Stomach (tissue), 9 donors: ENCODE data around the gene PPP1R13B. TPM values are rescaled to one million over a fixed set of nuclear protein-coding genes. Genes with fewer than 3 reads are reported as not detected.
"Not testable (repeated sequence)": the region's sequence is repeated elsewhere in the genome, so short reads cannot be mapped to it uniquely, and the experiment has no call there.

Experiments used
- DNase-seq, 2 donors: peaks; one replicate each; pipeline versions ENCODE4 v3.0.0 to v3.0.0-alpha.2; 2013 to 2019
- H3K27ac ChIP-seq, 5 donors: fragments of 200-600 bp in 4 of 5; sonication (generic) in 4 of 5; one replicate each; pipeline ENCODE4 v1.5.1; 2013 to 2019; ENCODE audit warnings: mild to moderate bottlenecking in 1 of 5, moderate library complexity in 1 of 5
- H3K27me3 ChIP-seq, 3 donors: fragments of 200-600 bp; sonication (generic); one replicate each; pipeline ENCODE4 v1.5.1; 2017 to 2019; ENCODE audit warnings: mixed run types in 1 of 3
- H3K36me3 ChIP-seq, 4 donors: fragments of 200-600 bp; sonication (generic); 1 replicate in 3 of 4; 2 replicates in 1 of 4; pipeline ENCODE4 v1.5.1; 2016 to 2019
- H3K4me1 ChIP-seq, 4 donors: fragments of 200-600 bp; sonication (generic); one replicate each; pipeline ENCODE4 v1.5.1; 2016 to 2019
- H3K4me3 ChIP-seq, 4 donors: fragments of 200-600 bp; sonication (generic) in 3 of 4; one replicate each; pipeline ENCODE4 v1.5.1; 2016 to 2019; ENCODE audit warnings: mild to moderate bottlenecking in 1 of 4
- H3K9me3 ChIP-seq, 4 donors: fragments of 200-600 bp; sonication (generic); one replicate each; pipeline ENCODE4 v1.5.1; 2016 to 2019
- CTCF ChIP-seq, 7 experiments: fragments of 450-650 bp in 4 of 7; fragments of 200-600 bp in 3 of 7; sonication (generic) in 3 of 7; IDR thresholded peaks; one replicate each; pipeline ENCODE4 v1.5.1; 2016 to 2019; ENCODE audit warnings: antibody characterized with exemption in 7 of 7, control low read depth in 2 of 7, mild to moderate bottlenecking in 1 of 7
- EP300 ChIP-seq: sonication (generic); formaldehyde crosslinking; IDR thresholded peaks from one replicate; pipeline ENCODE4 v1.6.1; 2017; ENCODE audit warnings: antibody characterized with exemption
- POLR2A ChIP-seq, 4 donors: fragments of 450-650 bp; IDR thresholded peaks; one replicate each; pipeline ENCODE4 v1.6.1; 2016; ENCODE audit warnings: antibody characterized with exemption in 4 of 4, control low read depth in 2 of 4, mild to moderate bottlenecking in 1 of 4, moderate library complexity in 1 of 4
- POLR2AphosphoS5 ChIP-seq, 3 donors: sonication (generic); formaldehyde crosslinking; IDR thresholded peaks; one replicate each; pipeline ENCODE4 v1.6.1; 2016; ENCODE audit warnings: antibody characterized with exemption in 3 of 3
- WGBS, 5 donors: extraction: QIAGEN DNeasy Blood & Tissue Kit in 3 of 5; methylation state at CpG; one replicate each; pipeline versions ENCODE4 v1.1.5 to v1.1.7; 2013 to 2018; 5-methylcytosine and 5-hydroxymethylcytosine counted together
- intact Hi-C: fragments of 100-400 bp; cut with DNase I; formaldehyde crosslinking; loops from one replicate; pipeline ENCODE4 v1.15.1; 2023; ENCODE audit warnings: low total_unique reads
- polyA plus RNA-seq, 3 donors: library from polyadenylated mRNA; stranded (reverse); fragments of 200-250 nt; gene quantifications; one replicate each; pipeline ENCODE4 v1.2.3, GENCODE V29; 2013
- total RNA-seq, 5 donors: library from RNA; depleted of rRNA; stranded (reverse); fragments of >200 nt; gene quantifications; one replicate each; pipeline versions ENCODE4 v1.1.0 to v1.2.3, GENCODE V29; 2014 to 2016
- donor health status: healthy with polysubstance abuse.
- donor health status: Bipolar disorder and iron deficiency.
- donor health status: healthy.

Gene PPP1R13B
- total and polyA plus RNA-seq, 8 donors, result 10.8 to 84.0 (median 18.3) TPM

DNA sequence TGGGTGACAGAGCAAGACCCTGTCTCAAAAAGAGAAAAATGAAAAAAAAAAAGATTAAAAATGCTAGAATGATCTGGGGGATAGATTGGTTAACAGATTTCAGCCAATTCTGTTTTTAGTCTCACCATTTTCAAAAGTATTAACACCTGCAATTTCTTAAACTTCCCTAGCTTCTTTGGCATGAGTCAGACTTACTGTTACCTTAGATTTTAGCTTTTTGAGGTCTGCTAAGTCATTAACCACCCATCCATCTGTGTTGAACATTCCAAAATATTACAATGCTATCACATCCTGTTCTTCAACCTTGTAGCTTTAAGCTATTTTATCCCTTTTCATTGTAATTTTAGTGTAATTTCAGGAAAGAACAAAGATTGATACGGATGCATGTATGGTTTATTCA is 59.3 kb downstream of the PPP1R13B start:
- Histone ChIP-seq H3K27ac (no peak overlapping the region), H3K4me1 (no peaks in the 10 kb centered on the region), H3K9me3 (no peaks in the 10 kb centered on the region), H3K27me3 (no peaks in the 10 kb centered on the region), H3K36me3 (peaks cover 10 to 58% (median 42%) of the 10 kb centered on the region in 4 donors), H3K4me3 (no peak overlapping the region)
- DNase-seq, result no peak
- TF ChIP-seq EP300 (no peak), POLR2AphosphoS5 (IDR thresholded peaks at IDR 0.05) (no peak), POLR2A (IDR thresholded peaks at IDR 0.05) (no peak), CTCF (IDR thresholded peaks at IDR 0.05) (no peak)
- intact Hi-C loops, result no loop called here
- 72 to 90% (median 86%) methylated on average over 1 of the region's 1 CpG for WGBS, 5 donors

- no peak overlapping the region for H3K27ac ChIP-seq
- H3K27me3 ChIP-seq, result no peaks in the 10 kb centered on the region
- H3K4me3 ChIP-seq, result no peak overlapping the region
- peaks cover 13 to 80% (median 58%) of the 10 kb centered on the region in 4 donors for H3K36me3 ChIP-seq
- DNase-seq, result no peak
- no peaks in the 10 kb centered on the region for H3K9me3 ChIP-seq
- no peaks in the 10 kb centered on the region for H3K4me1 ChIP-seq
- TF ChIP-seq POLR2AphosphoS5 (IDR thresholded peaks at IDR 0.05) (no peak), POLR2A (IDR thresholded peaks at IDR 0.05) (no peak), EP300 (no peak), CTCF (IDR thresholded peaks at IDR 0.05) (no peak)
- intact Hi-C loops, result no loop called here
- WGBS, 5 donors, result 46 to 77% (median 73%) methylated on average over 2 of the region's 2 CpGs
Measured at GRCh38 chr14:103782376-103782775, 65.0 kb downstream of the PPP1R13B start.

DNA sequence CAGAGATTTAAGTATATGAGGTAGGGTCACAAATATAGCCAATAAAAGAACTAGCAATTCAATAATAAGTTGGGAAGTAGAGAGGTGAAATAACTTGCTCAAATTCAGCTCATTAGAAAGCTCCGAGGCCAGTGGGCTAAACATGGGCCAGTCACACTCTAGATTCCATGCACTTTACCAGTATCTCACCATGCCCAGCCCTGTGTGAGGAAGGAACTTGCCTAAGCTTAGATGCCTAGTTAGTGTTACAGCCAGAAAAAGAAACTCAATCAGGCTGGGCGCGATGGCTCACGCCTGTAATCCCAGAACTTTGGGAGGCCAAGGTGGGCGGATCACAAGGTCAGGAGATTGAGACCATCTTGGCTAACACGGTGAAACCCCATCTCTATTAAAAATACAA is 71.1 kb downstream of the PPP1R13B start:
- H3K4me1 ChIP-seq, H3K4me3 ChIP-seq, H3K9me3 ChIP-seq, intact Hi-C loops, DNase-seq, H3K27me3 ChIP-seq, H3K27ac ChIP-seq: not testable (repeated sequence)
- WGBS, 5 donors, result 93 to 98% (median 95%) methylated on average over 6 of the region's 6 CpGs
- H3K36me3 ChIP-seq, result peaks cover 0 to 62% (median 39%) of the 10 kb centered on the region in 4 donors

- TF ChIP-seq POLR2AphosphoS5 (IDR thresholded peaks at IDR 0.05) (no peak), EP300 (no peak), POLR2A (IDR thresholded peaks at IDR 0.05) (no peak), CTCF (IDR thresholded peaks at IDR 0.05) (no peak)
- Histone ChIP-seq H3K4me3 (no peak overlapping the region), H3K36me3 (peaks cover 0 to 54% (median 37%) of the 10 kb centered on the region in 4 donors), H3K4me1 (no peaks in the 10 kb centered on the region), H3K9me3 (no peaks in the 10 kb centered on the region), H3K27me3 (no peaks in the 10 kb centered on the region), H3K27ac (no peak overlapping the region)
- intact Hi-C loops, result no loop called here
- WGBS, 5 donors, result 92 to 100% (median 95%) methylated on average over 7 of the region's 7 CpGs
- DNase-seq, result no peak
Measured at GRCh38 chr14:103775506-103775905, 71.9 kb downstream of the PPP1R13B start.

- 75 to 91% (median 86%) methylated on average over 2 of the region's 2 CpGs for WGBS, 5 donors
- Histone ChIP-seq H3K36me3 (peaks cover 0 to 36% (median 30%) of the 10 kb centered on the region in 4 donors), H3K27ac (no peak overlapping the region), H3K9me3 (no peaks in the 10 kb centered on the region), H3K27me3 (no peaks in the 10 kb centered on the region), H3K4me3 (no peak overlapping the region), H3K4me1 (no peaks in the 10 kb centered on the region)
- intact Hi-C loops, result no loop called here
- no peak for DNase-seq
- no peak for TF ChIP-seq POLR2AphosphoS5 (IDR thresholded peaks at IDR 0.05)
- TF ChIP-seq CTCF (IDR thresholded peaks at IDR 0.05), result no peak
- TF ChIP-seq EP300, result no peak
- no peak for TF ChIP-seq POLR2A (IDR thresholded peaks at IDR 0.05)
Measured at GRCh38 chr14:103773521-103773920, 73.9 kb downstream of the PPP1R13B start.
